Transverse colon (tissue), 3 donors: Measurements from ENCODE around the gene MSI2.

Source experiments
- POLR2A ChIP-seq: fragments of 450-650 bp; IDR thresholded peaks from one replicate; pipeline ENCODE4 v1.6.1; 2016; ENCODE audit warnings: antibody characterized with exemption, mild to moderate bottlenecking, moderate library complexity
- TF ChIP-seq, protein P1 (sequence below), 5 experiments: fragments of 200-600 bp in 3 of 5; fragments of 450-650 bp in 2 of 5; sonication (generic) in 3 of 5; IDR thresholded peaks; 1 replicate in 2 of 5; 2 replicates in 3 of 5; pipeline ENCODE4 v1.5.1; 2016 to 2017; ENCODE audit warnings: antibody characterized with exemption in 5 of 5, inconsistent platforms in 3 of 5, mild to moderate bottlenecking in 2 of 5, moderate library complexity in 1 of 5

DNA sequence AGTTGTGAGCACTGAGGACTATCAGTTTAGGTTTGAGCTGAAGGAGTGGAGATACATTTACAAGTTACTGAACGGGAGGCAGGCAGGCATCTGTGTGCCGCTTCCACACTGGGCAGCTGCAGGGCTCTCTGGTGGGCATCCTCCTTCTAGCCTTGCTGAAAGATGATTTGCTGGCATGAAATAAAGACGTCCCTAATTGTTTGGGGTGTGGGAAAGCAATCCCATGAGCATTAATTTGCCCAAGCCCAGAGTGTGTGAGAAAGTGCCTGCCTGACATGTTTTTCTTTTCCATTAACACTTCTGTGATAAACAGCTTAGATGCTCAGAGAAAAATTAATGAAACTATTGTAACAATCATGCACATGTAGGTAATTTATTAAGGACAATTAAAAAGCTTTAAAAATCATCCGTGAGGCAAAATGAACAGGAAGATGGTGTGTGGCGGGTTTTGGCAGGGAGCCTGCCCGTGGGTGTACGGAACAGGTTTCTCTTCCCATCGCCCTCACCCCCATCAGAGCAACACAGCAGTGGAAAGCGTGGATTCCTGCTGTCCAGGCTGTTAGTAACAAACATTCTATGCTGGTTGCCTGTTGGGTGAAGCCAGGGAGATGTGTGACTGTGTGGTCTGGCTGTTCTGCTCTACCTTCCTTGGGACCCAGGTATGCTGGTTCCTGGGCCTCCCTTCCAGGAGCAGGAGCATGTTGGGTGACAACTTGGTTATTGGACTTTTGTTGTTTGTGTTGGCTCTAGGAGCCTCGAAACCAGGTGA lies 191.9 kb downstream of the MSI2 start:
- TF ChIP-seq, protein P1, sequence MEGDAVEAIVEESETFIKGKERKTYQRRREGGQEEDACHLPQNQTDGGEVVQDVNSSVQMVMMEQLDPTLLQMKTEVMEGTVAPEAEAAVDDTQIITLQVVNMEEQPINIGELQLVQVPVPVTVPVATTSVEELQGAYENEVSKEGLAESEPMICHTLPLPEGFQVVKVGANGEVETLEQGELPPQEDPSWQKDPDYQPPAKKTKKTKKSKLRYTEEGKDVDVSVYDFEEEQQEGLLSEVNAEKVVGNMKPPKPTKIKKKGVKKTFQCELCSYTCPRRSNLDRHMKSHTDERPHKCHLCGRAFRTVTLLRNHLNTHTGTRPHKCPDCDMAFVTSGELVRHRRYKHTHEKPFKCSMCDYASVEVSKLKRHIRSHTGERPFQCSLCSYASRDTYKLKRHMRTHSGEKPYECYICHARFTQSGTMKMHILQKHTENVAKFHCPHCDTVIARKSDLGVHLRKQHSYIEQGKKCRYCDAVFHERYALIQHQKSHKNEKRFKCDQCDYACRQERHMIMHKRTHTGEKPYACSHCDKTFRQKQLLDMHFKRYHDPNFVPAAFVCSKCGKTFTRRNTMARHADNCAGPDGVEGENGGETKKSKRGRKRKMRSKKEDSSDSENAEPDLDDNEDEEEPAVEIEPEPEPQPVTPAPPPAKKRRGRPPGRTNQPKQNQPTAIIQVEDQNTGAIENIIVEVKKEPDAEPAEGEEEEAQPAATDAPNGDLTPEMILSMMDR (IDR thresholded peaks at IDR 0.05), result no peak
- TF ChIP-seq POLR2A, result no peak
